GM19452 (cell line): ENCODE results near the gene RETREG3.
"Not testable (repeated sequence)": the region's sequence is repeated elsewhere in the genome, so short reads cannot be mapped to it uniquely, and the experiment has no call there.

Experiments used
- ATAC-seq: cut with Tn5 transposase; IDR thresholded peaks from one replicate; pipeline ENCODE4 v1.9.1; 2021; ENCODE audit not compliant: unreplicated experiment

The RETREG3 gene

DNA sequence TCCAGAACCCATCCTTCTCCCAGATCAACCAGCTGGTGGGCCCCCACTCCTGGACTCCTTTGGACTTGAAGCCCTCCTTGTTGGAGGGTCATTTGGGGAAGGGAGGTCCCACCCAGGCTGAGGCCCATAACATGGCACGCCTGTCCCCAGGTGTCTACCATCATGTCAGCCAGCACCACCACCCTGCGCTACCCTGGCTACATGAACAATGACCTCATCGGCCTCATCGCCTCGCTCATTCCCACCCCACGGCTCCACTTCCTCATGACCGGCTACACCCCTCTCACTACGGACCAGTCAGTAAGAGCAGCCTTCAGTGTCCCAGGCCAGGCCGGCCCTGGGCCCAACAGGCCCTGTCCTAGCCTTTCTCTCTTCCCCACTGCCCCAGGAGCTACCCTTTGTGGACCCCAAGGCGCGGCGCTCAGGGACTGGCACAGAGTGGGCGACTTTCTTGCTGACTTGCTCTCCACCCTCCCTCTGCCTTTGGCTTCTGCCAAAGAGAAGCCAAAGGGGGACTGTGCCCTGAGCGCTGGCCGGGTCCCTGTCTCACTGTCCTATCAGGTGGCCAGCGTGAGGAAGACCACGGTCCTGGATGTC, 4.6 kb upstream of the RETREG3 start:
- no peak for ATAC-seq

DNA sequence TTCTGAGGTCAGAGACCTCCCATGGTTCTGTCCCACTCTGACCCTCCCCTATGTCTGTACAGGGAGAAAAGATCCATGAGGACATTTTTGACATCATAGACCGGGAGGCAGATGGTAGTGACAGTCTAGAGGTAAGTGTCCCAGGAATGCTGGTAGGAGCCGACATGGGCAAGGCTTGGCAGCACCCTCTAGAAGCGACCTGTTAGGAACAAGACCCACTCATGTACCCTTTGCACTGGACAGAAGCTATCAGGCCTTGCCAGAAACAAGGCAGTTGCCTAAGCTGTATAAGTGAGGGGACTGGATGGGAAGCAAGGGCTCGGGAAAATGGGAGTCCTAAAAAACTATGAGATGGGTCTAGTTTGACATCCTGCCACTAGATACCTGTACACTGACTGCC, 2.8 kb upstream of the RETREG3 start:
- no peak for ATAC-seq

DNA sequence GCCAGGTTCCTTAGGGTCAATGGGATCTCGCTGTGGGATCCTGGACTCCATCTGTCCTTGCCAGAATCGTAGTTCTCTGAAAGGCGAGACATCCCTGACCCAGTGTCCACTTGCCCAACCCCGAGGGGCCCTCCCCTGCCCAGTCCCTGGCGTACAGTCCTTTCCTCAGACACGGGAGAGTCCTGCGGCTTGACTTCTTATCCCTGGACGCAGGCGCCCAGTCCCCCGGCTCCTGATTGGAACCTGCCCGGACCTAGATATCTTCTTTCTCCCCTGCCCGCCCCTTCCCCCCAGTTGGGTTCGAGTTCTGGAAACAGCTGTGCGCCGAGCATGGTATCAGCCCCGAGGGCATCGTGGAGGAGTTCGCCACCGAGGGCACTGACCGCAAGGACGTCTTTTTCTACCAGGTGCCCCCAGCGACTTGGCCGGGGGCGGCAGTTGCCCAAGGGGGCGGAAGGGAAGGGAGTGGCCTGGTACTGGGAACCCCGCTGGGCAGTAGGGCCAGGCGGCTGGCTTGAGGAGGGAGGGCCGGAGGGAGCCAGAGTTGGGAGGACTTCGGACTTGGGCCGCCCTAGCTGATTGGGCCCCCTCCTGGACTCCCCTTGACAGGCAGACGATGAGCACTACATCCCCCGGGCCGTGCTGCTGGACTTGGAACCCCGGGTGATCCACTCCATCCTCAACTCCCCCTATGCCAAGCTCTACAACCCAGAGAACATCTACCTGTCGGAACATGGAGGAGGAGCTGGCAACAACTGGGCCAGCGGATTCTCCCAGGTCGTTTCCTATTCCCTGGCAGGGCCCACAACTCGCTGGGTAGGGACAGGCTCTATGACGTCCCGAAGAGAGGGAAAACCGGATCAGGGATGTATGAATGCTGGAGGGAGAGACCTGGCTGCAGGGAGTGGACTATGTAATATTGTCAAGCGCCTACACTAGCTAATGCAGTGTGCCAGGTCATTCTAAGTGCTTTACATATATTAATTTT, 934 bp upstream of the RETREG3 start:
- ATAC-seq = not testable (repeated sequence)

DNA sequence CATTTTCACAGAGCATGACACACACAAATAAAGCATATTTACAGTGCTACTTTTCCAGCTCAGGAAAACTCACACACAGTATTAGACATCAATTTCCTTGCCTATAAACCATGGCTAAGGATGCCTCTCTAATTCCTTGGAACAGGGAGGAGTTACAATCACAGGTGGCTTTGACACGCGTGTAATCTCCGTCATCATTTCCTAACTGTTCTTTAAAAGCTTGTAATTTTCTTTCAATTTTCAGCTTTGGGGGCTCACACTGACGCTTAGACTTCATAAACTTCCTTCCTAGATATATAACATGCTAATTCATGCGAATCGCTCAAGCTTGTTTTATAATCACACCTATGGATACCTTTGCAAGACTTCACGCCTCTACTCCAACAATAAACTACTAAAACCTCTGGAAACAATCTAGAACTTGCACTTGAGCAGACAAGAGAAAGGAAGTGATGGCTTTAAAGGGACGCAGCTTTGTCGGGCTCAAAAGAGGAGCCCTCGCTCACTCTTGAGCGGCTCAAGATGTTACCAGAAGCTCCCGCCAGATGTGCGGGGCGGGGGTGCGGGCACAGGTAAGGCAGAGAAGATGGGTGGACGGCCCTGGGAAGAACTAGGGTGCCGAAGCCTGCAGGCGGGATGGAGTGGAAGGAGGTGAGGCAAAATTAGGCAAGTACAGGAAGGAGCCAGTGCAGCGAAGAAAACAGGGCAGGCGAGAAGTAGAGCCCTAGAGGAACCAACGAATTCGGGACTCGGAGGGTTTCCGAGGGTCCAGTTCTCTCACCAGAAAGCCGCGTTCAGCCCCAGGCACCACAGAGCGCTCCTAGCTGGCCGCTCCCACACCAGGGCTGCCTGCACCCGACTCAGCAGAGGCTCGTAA, 631 bp downstream of the RETREG3 start:
- ATAC-seq = peak; percentile 38

DNA sequence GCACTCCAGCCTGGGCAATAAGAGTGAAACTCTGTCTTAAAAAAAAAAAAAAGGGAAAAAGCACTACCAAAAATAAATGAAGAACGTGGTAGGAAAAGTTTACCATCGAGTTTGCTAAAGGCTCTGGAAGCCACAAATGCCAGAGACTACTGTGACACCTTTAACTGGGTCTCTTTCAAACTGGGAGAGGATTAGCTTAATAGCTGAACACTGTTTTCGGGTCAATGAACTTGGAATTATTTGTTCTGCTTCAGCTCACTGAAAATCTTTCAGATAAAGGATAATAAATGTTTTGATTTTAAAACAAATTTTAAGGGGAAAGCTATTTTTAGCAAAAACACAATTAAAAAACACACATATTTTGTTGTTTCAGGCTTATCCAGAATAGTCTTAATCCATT, 1.4 kb downstream of the RETREG3 start:
- no peak for ATAC-seq

DNA sequence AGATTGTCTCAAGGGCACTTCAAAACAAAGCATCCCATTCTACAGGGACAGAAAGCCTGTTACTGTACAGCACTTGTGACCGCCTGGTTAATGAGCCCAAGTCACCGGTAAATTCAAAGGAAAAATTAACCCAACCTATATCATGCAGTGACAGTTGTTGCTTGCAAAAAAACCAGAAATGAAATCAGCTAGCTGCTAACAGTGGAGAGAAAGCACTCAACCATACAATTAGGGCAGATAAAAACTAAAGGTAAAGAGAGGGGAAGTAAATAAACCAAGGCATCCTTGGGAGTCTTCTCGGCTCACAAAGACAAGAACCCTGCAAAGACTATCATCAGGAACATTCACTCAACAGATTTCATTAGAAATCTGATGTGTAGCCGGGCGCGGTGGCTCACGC, 5.9 kb downstream of the RETREG3 start:
- no peak for ATAC-seq

DNA sequence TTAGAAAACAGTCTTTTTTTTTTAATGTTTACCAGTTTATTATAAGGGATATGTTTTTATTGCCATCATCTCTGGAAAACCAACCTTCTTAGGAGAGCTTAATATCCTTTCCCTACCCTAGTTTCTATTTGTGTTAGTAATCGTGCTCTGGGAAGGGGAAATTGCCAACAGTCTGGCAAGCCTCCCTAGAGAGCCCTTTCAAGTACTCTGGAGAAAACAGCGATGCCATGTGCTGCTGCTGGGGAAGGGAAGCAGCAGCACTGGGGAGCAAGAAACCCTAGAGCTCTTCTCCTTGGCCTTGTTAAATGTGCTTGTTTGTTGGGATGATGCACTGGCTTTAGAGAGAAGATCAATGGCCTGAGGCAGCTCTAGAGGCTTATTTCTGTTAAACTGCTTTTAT, 10.3 kb downstream of the RETREG3 start:
- no peak for ATAC-seq

DNA sequence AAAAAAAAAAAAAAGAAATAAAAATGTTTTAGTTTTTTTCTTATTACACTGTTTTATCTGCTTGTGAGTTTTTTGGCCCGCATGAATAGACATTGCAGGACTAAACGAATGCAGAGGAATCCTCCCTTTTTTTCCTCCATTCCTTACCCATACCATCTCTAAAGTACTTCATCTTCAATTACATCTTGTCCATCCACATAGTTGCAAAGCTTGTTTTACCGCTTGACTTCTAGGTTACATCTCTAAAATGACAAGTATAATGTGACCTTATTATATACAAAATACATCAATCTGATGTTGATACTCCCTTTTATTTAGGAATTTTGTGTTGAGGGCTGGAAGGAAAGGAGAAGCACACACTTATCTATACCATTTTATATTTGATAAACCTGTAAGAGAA, 12.8 kb downstream of the RETREG3 start:
- ATAC-seq = no peak

DNA sequence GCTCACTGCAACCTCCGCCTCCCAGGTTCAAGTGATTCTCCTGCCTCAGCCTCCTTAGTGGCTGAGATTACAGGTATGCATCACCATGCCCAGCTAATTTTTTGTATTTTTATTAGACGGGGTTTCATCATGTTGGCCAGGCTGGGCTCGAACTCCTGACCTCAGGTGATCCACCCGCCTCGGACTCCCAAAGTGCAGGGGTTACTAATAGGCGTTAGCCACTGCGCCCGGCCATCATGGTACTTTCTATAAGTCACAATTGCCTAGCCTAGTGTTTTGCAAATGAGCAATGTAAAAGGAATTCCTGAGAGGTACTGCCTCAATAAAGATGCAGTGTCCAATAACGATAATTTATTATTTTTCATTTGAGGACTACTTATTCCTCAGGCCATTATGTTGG, 17.8 kb downstream of the RETREG3 start:
- ATAC-seq = no peak

DNA sequence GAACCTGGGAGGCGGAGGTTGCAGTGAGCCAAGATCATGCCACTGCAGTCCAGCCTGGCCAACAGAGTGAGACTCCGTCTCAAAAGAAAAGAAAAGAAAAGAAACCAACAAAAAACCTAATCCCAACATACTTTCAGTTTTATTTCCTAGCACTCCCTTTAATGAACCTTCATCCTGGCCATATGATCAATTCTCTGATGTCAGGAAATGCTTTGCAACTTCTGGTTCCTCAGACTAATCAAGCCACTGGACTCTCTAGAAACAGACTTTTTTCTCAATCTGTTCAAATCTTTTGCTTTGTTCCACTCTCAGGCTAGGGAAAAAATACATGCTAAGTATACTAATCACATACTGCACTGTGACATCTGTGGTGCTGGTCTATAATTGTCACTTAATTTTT, 18.3 kb downstream of the RETREG3 start:
- ATAC-seq = no peak

DNA sequence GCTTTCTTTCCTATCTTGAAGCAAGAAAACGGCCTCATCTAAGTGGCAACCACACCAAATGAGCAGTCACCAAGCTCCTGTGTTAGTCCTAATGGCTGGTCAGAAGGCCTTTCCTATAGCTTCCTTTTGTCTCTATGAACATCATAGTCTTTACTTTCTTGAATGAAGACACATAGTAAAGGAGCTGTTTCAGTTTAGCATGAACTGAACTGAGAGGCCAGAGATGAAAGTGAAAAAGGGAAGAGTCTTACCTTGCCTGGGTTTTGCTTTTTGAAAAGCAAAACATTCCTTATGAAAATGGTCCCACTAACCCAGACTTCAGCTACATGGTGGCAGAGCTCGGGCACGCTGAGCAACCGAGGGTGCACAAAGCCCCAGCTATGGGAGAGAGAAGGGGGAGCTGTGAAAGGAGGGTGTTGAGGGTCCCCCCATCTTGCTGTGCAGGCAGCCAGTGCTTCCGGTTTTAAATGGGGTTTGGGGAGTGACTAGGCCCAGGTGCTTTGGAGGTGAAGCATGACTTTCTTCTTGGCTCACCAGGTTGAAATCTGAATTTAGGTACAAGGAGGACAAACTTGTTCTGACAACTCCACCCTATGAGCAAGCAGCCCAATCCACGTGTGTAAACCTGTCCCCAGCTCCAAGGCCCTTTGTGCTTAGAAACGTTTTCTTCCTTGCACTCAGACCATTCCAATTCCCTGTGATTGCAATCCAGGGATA, 22.5 kb downstream of the RETREG3 start:
- no peak for ATAC-seq

DNA sequence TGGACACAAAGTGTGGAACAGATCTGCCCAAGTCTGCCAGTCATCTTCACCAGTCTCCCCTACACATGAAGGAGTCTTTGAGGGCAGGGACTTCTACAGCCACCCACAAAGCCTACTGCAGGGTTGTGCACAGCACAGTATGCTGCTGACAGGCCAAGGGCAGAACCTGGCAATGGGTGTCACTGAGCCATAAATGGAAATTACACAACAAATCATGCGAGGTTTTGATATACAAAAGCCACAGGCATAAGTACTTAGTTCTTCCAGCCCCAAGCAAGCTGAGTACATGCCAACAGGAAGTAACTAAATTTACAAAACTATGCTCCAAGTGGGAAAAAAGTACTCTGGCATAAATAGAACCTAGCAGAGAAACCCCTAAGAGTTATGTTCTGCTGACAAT, 23.8 kb downstream of the RETREG3 start:
- no peak for ATAC-seq

DNA sequence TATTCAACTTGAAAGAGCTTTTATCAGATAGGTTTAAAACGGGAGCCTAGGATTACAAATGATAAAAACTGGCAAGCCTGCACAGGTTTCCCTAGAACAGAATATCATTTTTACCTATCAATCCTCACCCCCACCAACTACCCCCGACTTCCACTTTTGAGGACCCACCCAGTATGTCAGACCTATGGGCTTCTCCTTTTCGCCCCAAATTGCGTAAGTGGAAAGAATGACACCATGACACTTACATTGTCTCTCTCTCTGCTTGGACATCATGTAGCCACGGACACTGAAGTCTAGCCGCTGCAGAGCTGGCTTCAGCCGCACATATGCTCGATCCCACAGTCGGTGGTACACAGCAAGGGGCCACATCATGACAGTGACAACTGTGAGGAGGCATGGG, 24.3 kb downstream of the RETREG3 start:
- ATAC-seq = no peak

DNA sequence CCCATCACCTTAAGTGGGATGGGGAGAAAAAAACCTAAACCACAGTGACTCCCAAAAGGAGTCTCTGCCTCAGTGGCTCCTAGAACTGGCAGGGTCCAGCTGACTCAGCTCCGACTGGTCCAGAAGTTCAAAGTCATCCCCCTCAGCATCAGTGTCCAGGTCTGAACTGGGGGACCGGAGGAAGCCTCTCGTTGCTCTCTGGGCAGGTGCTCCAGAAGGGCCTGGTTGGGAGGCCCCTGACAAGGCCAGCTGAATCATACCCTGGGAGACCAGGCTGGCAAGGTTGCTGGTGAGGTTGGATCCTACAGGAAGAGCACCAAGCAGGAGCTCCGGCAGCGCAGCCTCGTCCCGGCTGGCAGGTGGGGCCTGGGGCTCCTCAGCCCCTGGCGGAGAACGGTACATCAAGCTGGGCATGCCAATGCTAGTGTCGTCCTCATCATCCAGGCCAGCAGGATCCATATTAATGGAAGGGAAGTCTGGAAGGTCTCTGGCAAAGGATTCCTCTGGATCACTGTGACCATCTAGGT, 27.4 kb downstream of the RETREG3 start:
- ATAC-seq = no peak

DNA sequence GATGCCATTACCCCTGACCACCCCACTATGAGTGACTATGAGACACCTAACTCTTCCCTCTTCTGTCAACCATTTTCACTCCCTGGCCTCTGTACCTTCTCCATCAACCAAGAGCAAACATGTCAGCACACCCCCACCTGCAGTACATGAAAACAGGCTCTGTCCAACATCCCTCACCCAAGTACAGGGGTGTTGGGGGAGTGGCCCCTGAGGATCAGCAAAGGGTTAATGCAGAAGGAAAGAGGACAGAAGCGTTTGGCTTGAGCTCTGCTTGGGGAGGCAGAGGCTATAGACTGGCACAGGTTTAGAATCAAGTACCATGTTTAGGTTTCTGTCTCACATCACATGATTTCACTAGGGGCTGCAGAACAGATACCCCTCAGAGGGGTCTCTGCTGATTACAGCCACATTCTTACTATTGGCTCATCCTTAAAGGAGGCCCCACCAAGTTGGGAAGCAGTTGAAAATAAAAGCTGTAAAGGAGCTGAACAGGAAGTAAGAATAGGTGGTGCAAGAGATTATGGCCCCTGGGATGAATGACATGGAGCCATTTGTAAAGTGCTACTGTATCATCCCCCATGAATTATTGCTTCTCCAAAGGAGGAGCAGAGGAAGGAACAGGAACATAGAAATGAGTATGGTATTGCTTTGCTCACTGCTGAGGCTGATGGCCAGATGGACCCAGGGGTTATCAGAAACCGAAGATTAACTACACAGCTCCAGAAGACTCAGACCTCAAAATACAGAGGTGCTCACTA, 29.2 kb downstream of the RETREG3 start:
- ATAC-seq = no peak

DNA sequence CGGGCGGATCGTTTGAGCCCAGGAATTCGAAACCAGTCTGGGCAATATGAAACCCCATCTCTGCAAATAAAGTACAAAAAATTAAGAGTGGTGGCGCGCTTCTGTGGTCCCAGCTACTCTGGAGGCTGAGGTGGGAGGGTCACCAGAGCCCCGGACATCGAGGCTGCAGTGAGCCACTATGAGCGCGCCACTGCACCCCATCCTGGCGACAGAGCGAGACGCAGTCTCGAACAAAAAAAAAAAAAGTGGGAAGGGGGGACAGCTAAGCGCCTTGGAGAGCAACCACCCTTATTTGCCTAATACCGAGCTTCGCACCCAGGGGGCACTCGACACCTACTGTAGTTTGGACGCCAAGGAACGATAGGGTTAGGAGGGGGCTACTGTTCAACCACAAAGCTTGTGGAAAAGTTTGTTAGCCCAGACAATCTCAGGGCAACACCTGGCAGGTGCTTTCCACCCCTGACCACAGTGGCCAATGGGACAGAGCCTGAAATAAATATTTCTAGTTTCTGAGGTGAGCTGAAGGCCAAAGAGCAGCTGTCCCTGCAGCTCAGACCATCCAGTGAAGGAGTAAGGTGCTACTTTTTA, 30.8 kb downstream of the RETREG3 start:
- ATAC-seq = peak; percentile 42

DNA sequence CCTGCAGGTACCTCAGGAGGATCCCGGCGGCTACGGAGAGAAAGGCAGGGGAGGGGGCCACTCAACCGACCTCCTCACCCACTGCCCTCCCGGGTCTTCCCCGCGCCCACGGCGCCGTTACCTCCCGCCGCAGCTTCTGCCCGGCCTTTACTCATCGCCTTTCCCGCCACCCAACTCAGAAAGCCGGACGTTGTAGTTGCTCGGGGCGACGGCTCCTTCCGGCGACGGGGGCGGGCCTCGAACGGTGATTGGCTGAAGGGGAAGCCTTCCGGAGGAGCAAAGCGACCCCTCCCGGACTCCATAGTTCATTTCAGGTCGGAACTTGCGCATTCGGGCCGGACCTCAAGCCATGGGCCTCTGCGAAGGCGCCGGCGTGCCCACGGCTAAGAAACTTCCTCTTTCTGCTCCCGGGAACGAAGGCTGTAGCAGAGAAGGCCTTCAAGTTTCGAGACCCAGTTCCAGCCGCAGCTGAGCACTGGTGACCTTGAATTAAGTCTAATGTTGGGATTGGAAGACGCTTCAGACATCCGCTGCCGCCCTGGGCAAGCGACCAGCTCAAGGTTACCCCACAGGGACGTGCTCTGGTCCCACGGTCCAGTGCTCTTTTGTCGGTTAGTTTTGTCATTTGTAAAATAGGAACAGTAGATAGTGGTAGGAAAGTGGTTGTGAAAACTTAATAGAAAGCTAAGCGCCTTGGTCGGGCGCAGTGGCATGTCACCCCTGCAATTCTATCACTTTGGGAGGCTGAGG, 31.5 kb downstream of the RETREG3 start, which contains the start of gene PSMC3IP:
TSS of gene PSMC3IP (minus strand) at position 198 of the 750 bp plus-strand sequence. CDS start at position 155, 43 bp downstream.
- peak; percentile 55 for ATAC-seq

DNA sequence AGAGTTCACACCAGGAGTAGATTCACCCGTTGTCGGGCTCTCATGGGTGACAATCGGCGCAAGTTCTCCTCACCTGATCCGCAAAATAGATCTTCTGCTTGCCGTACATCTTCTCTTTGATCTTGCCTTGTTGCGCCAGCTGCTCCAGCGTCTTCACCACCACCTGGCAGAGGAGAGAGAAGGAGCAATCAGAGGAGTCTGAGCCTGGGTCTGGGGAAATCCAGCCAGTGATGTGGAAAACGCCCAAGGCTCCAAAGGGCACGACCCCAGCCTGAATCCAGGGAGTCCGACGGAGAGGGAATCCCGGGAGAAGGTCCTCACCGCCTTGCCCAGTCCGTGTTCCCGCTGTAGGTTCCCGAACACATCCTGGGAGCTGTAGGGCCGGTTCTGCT, 32.0 kb downstream of the RETREG3 start:
- no peak for ATAC-seq

DNA sequence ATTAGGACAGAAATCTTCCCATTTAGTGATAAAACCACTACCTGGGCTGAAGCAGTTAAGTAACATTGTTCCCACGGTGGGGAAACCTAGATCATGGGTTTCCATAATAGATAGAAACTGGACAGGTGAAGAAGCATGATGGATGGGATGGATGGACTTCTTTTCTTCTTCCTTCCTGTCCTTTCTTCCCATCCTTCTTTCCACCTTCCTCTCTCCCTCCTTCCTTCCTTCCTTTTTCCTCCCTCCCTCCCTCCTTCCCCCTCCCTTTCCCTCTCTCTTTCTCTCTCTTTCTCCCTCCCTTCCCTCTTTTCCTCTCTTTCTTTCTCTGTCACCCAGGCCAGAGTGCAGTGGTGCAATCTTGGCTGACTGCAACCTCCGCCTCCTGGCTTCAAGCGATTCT, 34.7 kb downstream of the RETREG3 start:
- no peak for ATAC-seq
